SKM-1 (cell line): ENCODE data around the gene TPRN.
"Not testable (repeated sequence)": the region's sequence is repeated elsewhere in the genome, so short reads cannot be mapped to it uniquely, and the experiment has no call there.

Experiments used
- DNase-seq: peaks from one replicate; lab custom pipeline; 2025; ENCODE audit not compliant: unreplicated experiment; lab: John Stamatoyannopoulos, UW

Gene TPRN

GRCh38 chr9:137200311-137201204 is at the start of gene TPRN:
Gene TPRN (minus strand): TSS chr9:137200741. CDS start chr9:137200711, 30 bp downstream.
- DNase-seq: peak; percentile 99

- no peak for DNase-seq
These were observed 47.3 kb upstream of the TPRN start for GRCh38 chr9:137247916-137248175.

DNA sequence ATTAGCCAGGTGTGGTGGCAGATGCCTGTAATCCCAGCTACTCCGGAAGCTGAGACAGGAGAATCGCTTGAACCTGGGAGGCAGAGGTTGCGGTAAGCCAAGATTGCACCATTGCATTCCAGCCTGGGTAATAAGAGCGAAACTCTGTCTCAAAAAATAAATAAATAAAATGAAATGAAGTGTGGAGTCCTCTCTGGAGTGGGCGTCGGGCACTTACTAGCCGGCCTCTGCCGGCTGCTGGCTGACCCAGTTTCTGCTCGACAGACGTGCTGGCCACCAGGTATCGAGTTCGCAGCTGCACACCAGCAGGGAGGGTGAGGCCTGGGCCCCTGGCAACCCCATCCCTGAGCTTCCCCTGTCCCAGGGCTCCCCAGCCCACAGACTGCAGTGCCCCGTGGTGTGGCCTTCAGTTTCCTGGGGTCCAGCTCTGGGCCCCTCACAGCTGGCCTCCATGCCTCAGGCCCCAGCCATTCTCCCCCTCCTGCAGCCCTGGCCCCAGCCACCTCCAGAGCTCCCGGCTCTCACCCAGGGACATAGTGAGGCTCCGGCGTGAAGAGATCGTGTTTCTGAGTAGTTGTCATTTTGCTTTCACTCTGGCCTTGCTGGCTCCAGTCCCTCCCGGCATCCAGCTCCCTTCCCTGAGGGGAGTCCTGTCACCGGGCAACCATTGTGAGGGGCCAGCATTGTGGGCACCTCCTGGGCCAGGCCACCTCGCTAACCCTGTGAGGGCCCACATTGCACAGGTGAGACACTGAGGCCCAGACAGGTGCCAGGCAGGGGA is 46.8 kb upstream of the TPRN start:
- DNase-seq: no peak

DNA sequence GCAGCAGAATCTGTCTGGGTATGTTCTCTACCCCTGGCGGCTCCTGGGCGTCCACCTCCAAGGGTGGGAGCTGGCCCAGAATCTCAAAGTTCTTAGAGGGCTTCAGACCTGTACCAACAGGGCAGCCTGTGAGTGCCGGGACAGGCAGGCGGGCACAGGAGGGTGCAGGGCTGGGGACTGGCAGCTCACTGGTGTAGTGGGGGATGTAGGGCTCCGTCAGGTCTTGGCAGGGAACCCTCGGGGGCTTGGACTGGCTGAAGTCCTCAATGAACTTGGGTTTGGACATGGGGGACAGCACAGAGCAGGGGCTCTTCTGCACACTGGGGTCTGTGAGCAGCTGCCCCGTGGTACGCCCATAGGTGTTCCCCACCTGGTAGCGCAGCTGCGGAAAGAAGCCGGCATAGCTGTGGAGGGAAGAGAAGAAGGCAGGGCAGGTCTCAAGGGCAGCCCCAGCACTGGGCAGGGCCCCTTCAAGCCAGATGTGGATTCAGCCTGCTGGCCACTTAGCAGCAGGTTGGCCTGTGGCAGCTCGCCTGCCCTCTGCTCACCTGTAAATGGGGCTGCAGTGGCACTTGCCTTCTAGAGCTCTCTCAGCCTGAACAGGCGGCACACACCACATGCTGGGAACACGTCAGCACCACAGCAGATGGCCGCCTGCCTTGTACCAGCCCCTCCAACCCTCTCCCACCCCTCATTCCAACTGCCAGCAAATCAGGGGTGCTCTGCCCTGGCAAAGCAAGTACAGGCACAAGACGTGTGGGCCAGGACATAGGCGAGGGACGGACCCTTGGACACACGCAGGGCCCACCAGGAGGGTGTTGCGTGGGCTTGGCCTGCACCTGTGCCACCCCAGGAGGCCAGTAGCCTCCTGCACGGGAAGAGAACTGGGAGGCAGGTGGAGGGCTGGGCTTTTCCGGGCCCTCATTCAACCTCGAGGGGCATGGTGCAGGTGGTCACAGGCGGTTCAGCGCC is 45.2 kb upstream of the TPRN start:
- DNase-seq: no peak

GRCh38 chr9:137244486-137245449 is 44.2 kb upstream of the TPRN start:
- DNase-seq: no peak

- no peak for DNase-seq
These were observed 43.3 kb upstream of the TPRN start for GRCh38 chr9:137243626-137244485.

- not testable (repeated sequence) for DNase-seq
These were observed 42.7 kb upstream of the TPRN start for GRCh38 chr9:137243266-137243625.

DNA sequence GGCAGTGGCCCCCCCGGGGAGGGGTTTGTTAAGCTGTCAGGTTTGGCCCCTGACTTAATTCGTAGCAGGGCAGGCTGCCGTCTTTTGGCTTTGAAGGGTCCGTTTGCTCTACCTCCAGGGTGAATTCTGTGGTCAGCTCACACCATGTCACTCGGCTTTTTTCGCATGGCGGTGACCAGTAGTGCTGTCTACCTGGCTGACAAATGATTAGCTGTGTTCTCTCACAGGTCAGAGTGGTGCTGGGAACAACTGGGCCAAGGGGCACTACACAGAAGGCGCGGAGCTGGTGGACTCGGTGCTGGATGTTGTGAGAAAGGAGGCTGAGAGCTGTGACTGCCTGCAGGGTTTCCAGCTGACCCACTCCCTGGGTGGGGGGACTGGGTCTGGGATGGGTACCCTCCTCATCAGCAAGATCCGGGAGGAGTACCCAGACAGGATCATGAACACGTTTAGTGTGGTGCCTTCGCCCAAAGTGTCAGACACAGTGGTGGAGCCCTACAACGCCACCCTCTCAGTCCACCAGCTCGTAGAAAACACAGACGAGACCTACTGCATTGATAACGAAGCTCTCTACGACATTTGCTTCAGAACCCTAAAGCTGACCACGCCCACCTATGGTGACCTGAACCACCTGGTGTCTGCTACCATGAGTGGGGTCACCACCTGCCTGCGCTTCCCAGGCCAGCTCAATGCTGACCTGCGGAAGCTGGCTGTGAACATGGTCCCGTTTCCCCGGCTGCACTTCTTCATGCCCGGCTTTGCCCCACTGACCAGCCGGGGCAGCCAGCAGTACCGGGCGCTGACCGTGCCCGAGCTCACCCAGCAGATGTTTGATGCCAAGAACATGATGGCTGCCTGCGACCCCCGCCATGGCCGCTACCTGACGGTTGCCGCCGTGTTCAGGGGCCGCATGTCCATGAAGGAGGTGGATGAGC is 42.0 kb upstream of the TPRN start:
- DNase-seq: no peak

DNA sequence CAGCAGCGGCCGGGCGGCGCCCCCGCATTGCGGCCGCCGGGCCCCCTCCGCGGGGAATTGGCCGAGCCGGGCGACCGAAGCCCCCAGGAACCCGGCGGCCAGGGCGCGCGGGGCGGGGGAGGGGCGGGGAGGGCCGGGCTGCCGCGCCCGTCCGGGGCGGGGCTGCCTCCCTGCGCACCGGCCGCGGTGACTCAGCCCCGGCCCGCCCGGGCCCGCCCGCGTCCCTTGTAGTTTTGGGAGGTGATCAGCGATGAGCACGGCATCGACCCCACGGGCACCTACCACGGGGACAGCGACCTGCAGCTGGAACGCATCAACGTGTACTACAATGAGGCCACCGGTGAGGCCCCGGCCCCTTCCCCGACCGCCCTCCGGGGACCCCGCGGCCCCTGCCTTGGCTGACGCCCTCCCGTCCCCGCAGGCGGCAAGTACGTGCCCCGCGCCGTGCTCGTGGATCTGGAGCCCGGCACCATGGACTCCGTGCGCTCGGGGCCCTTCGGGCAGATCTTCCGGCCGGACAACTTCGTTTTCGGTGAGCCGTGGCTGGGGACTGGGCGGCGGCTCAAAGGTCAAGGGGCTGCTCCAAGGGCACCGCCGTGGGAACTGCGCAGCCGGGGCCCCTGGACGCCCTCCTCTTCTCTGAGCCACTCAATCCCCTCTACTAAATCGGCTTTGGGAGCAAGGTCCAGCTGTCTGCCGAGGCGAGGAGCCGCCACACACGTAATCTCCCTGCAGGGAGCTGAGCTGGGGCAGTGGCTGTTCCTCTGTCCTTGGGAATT is 41.1 kb upstream of the TPRN start:
- no peak for DNase-seq

DNA sequence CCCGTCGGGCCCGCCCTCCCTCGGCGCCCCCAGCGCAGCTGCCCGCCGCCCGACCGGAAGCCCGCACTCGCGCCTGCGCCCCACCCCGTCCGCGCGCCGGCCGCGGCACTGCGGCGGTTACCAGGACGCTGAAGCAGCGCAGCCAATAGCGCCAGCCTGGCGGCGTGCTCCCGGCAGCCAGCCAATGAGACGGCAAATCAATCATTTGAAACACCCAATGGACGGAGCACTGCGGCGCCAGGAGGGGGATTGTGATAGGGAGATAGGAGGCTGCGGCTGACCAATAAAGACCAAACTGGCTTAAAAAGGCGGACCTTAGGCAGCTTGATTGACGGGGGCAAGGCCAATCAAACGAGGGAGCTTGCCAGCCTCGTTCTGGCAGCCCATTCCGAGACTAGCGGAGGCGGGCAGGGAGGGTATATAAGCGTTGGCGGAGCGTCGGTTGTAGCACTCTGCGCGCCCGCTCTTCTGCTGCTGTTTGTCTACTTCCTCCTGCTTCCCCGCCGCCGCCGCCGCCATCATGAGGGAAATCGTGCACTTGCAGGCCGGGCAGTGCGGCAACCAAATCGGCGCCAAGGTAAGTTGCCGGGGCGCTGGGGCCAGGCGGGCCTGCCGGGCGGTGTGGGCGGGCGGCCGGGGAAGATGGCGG is 40.4 kb upstream of the TPRN start, which contains the start of gene TUBB4B:
Gene TUBB4B (plus strand): TSS at position 447 of the 649 bp plus-strand sequence. CDS start 74 bp downstream, at position 521.
- peak; percentile 99 for DNase-seq

DNA sequence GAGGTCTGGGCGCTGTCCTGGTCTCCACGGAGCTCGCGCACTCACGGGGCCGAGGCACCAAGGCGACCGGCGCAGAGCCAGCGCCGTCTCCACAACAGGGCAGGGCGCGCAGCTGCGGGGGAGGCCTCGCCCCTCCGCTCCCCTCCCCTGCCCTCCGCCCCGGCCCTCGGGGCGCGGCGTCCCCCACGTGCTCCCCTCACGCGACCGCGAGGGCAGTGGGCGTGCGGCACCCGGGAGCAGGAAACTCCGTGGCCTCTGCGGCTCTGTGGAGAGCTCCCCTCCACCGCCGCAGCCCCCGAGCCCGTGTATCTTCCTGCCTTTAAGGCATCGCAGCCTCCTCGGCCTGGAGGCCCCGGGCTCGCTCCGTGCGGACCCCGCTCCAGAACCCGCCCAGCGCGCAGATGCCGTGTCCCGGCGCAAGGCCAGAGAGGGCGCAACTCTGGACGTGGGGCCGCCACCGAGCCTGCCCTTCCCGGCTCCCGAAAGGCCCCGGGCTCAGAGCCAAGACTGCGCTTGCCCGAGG is 39.8 kb upstream of the TPRN start:
- DNase-seq: no peak

DNA sequence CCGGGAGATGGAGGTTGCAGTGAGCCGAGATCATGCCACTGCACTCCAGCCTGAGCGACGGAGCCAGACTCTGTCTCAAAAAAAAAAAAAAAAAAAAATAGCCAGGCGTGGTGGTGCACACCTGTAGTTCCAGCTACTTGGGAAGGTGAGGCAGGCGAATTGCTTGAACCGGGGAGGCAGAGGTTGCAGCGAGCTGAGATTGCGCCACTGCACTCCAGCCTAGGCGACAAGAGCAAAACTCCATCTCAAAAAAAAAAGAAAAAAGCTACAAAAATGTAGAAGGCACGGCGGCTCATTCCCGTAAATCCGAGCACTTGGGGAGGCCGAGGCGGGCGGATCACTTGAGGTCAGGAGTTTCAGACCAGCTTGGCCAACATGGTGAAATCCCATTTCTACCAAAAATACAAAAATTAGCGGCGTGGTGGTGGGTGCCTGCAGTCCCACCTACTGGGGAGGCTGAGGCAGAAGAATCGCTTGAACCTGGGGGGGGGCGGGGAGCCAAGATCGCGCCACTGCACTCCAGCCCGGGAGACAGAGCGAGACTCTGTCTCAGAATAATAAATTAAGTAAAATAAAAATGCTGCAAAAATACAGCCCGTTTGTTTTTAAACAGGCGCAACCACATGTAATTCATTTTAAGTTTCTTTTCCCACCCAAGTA is 39.1 kb upstream of the TPRN start:
- DNase-seq: not testable (repeated sequence)

- no peak for DNase-seq
These were observed 37.5 kb upstream of the TPRN start for GRCh38 chr9:137237759-137238726.

- no peak for DNase-seq
These were observed 36.4 kb upstream of the TPRN start for GRCh38 chr9:137236936-137237421.
